SK-N-MC (cell line): ENCODE results near the gene DIO3.

Experiments used
- DNase-seq: peaks from one replicate; pipeline ENCODE4 v3.0.0-alpha.2; 2011; ENCODE audit warnings: low read depth, low spot score
- H3K27ac ChIP-seq: fragments of 200-600 bp; sonication (generic); 2 replicates; pipeline ENCODE4 v1.5.1; 2016; ENCODE audit warnings: mixed run types
- H3K36me3 ChIP-seq: fragments of 200-600 bp; sonication (generic); 2 replicates; pipeline ENCODE4 v1.6.1; 2017; ENCODE audit warnings: antibody characterized with exemption, low read length, mixed read lengths; ENCODE audit not compliant: insufficient read depth
- H3K4me3 ChIP-seq: fragments of 200-600 bp; sonication (generic); 2 replicates; pipeline ENCODE4 v1.5.1; 2016
- H3K9ac ChIP-seq: fragments of 200-600 bp; sonication (generic); 2 replicates; pipeline ENCODE4 v1.8.0; 2017; ENCODE audit warnings: mixed run types, mixed read lengths; ENCODE audit not compliant: insufficient read length
- H3K9me3 ChIP-seq: fragments of 200-600 bp; sonication (generic); 2 replicates; pipeline ENCODE4 v1.6.1; 2017; ENCODE audit warnings: low read depth, mild to moderate bottlenecking, antibody characterized with exemption, low read length, moderate library complexity, mixed read lengths
- EZH2 ChIP-seq: fragments of 200-600 bp; sonication (generic); IDR thresholded peaks from one replicate; pipeline ENCODE4 v1.6.1; 2017; ENCODE audit warnings: antibody characterized with exemption
- FOXP2 ChIP-seq: optimal IDR thresholded peaks from 2 replicates; pipeline ENCODE3; 2011; ENCODE audit warnings: mild to moderate bottlenecking, moderate library complexity; ENCODE audit not compliant: insufficient read depth; ENCODE audit errors: extremely low read length, control extremely low read depth
- POLR2AphosphoS5 ChIP-seq: IDR thresholded peaks from 2 replicates; pipeline ENCODE4 v1.6.1; 2012; ENCODE audit warnings: mild to moderate bottlenecking, low read depth, low read length, borderline replicate concordance

Gene DIO3

DNA sequence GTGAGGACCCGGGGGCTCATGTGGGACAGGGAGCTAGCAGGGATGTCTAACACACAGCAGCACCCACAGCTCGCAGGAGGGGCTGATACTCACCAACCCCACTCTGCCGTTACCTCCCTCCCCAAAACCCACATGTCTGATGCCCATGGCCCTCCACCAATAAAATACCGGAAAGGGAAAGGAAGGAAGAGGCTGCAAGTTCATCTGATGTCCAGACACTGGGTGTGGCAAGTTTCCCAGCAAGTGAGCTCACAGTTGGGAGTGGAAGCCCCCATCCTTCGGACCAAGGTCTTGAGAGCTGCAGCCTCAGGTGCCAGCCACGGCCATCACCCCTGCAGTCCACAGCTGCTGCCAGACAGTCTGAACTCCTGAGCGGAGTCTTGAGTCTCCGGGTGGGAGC lies 39.3 kb upstream of the DIO3 start:
- no peak for DNase-seq
- Histone ChIP-seq H3K9ac (no peak overlapping the region), H3K9me3 (no peaks in the 10 kb centered on the region), H3K36me3 (no peaks in the 10 kb centered on the region), H3K4me3 (no peak overlapping the region), H3K27ac (no peak overlapping the region)
- TF ChIP-seq POLR2AphosphoS5 = no peak
- TF ChIP-seq FOXP2 = no peak
- no peak for TF ChIP-seq EZH2

DNA sequence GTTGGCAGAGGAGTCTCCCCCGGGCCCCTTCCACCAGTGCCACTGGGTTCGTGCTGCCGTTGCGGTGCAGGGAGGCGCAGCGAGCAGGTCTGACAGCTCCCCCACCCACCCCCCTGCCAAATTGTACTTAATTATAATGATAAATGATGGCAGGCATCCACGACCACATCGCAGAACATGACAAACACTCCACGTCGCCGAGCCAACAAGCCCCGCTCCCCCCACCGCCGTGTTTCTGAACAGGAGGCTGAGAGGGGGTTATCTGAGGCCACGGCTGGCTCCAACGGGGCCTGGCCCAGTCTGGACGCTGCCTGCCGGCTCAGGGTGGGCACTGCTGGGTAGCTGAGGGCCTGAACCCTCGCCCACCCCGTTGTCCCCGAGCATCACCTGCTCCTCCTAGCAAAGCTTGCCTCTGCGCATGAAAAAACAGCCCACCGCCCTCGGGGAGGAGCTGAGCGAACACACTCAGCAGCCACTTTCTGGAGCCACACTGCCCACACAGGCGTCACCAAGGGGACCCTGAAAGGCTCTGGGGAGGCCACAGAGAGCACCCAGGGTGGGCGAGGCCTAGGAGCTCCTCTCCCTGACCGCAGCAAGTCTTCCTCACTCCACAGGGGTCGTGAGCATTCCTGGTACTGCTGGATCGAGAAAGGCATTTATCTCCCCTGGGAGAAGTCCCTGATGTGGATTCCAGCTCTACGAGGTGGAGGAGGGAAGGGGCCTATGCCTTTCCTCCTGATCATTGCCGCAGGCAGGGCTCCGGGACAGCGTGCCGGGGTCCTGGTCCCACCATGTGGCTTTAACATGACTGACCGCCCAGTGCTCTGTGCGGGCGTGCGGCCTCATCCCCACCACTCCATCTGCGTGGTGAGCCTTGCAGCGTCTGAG lies 35.4 kb upstream of the DIO3 start:
- no peak for TF ChIP-seq POLR2AphosphoS5
- peak; percentile 50 for TF ChIP-seq FOXP2
- H3K36me3 ChIP-seq = no peaks in the 10 kb centered on the region
- peak overlapping the region; percentile 50 for H3K4me3 ChIP-seq
- no peak overlapping the region for H3K27ac ChIP-seq
- no peaks in the 10 kb centered on the region for H3K9me3 ChIP-seq
- DNase-seq = no peak
- H3K9ac ChIP-seq = no peak overlapping the region

DNA sequence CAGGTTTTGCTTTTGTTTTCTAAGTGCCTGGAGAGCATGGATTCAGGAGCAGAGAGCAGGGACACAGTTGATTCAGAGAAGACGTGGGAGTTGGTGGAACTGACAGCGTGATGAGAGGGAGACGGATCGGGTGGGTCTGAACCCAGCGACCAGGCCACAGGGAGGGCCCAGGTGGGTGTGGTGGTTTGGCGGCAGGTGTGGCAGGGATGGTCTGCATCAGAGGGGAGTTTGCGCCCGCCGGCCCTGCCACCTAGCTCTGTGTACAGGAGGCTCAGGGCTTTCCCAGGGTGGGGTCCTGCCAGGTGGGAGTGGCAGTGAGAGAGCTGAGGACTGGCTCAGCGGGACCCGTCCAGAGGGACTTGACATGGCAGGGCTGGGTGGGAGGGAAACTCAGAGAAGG lies 33.3 kb upstream of the DIO3 start:
- Histone ChIP-seq H3K36me3 (no peaks in the 10 kb centered on the region), H3K9me3 (no peaks in the 10 kb centered on the region), H3K9ac (no peak overlapping the region), H3K27ac (no peak overlapping the region), H3K4me3 (no peak overlapping the region)
- TF ChIP-seq EZH2 (no peak), FOXP2 (no peak), POLR2AphosphoS5 (no peak)
- no peak for DNase-seq

DNA sequence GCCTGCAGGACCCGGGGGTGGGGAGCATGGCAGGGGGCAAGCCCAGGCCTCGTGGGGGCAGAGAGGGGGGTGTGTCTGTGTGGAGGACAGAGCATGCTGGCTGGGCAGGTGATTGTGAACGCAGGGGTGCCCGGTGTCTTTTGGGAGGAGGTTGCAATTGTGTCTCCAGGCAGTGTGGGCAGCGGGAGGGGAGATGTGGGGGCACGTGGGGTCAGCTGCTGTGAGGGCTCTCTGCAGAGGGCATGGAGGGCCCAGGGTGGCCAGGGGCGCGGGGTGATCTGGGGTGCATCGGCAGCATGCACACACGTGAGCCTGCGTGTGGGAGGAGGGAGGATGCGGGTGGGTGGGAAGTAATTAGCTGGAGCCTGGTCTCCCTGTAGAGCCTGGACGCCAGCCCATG lies 32.2 kb upstream of the DIO3 start:
- H3K27ac ChIP-seq = no peak overlapping the region
- H3K9ac ChIP-seq = no peak overlapping the region
- TF ChIP-seq FOXP2 (no peak), EZH2 (no peak), POLR2AphosphoS5 (no peak)
- no peaks in the 10 kb centered on the region for H3K36me3 ChIP-seq
- no peaks in the 10 kb centered on the region for H3K9me3 ChIP-seq
- no peak for DNase-seq
- no peak overlapping the region for H3K4me3 ChIP-seq

DNA sequence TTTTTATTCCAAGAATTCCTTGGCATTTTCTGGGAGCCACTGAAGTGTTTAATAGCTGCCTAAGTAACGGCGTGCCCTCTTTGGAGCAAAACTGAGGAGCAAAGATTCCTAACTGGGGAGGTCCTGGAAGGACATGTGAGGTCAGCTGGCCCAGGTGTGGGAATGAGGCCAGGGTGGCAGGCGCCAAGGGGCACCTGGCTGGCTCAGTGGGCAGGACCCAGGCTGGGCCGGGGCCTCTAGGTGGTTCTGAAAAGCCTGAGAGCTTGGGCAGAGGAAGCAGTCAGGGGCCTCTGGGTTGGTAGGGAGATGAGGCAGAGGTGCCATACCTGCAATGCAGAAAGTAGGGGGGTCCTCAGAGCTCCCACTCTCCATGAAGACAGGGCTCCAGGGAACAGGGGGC lies 27.1 kb upstream of the DIO3 start:
- DNase-seq = no peak
- Histone ChIP-seq H3K27ac (no peak overlapping the region), H3K4me3 (no peak overlapping the region), H3K9ac (no peak overlapping the region), H3K36me3 (no peaks in the 10 kb centered on the region), H3K9me3 (no peaks in the 10 kb centered on the region)
- TF ChIP-seq POLR2AphosphoS5 = no peak
- TF ChIP-seq FOXP2 = no peak
- TF ChIP-seq EZH2 = no peak

DNA sequence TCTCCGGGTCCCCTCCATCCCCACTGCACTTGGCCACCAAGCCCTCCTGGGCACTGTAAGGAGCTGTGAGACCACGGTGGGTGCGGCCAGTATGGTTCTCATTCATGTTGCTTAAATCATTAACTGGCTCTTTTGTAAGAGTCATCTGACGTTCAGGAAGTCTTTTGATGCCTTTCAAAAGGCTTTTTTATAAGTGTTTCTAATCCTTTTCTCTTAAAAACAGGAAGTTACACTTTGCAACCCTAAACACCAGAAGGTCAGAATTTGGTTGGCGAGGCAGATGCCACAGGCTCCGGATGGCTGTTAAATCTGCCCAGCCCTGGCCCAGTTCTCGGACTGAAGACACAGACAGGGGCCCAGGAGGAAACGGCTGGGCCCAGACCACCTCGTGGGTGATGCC lies 26.1 kb upstream of the DIO3 start:
- no peak for DNase-seq
- no peaks in the 10 kb centered on the region for H3K36me3 ChIP-seq
- no peaks in the 10 kb centered on the region for H3K9me3 ChIP-seq
- H3K27ac ChIP-seq = no peak overlapping the region
- no peak overlapping the region for H3K4me3 ChIP-seq
- no peak overlapping the region for H3K9ac ChIP-seq
- TF ChIP-seq EZH2 (no peak), POLR2AphosphoS5 (no peak), FOXP2 (no peak)

DNA sequence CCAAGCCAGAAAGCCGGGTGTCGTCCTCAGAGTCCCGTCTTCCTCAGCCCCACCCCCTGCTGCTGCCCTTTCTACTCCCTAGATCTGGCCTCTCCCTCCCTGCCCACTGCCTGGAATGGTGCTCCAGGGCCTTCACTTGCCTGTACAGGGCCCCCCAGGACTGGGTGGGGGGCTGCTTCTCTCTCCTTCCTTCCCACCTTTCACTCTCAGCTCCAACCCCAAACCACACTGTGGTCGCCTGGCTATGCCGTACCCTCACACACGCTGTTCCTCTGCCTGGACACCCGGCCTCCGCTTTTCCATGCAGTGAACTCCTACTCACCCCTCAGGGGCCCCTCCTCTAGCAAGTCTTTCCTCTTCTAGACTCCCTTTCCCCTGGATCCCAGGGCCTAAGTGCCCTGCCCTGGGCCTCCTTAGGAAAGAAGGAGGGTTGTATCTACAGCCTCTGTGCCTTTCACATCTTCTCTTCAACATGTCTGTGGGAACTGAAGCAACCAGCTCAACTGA lies 25.5 kb upstream of the DIO3 start:
- H3K27ac ChIP-seq = no peak overlapping the region
- no peak overlapping the region for H3K9ac ChIP-seq
- no peak overlapping the region for H3K4me3 ChIP-seq
- H3K9me3 ChIP-seq = no peaks in the 10 kb centered on the region
- no peaks in the 10 kb centered on the region for H3K36me3 ChIP-seq
- no peak for TF ChIP-seq EZH2
- no peak for TF ChIP-seq FOXP2
- TF ChIP-seq POLR2AphosphoS5 = no peak
- DNase-seq = no peak

DNA sequence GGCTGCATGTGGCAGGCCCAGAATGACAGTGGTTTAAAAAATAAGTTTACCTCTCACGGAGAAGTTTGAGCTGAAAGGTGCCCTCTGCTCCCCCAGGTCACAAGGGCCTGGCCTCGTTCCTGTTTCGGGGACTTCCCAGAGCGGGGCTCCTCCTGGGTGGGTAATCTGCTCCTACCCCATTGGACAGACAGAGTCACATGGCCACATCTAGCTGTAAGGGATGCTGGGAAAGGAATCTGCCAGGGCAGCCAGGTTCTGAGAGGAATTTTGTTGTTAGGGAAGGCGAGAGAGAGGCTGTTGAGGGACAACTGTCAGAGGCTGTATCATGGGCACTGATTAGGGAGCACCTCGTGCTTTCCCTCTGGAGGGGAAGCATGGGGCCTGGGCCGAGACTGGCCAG lies 24.0 kb upstream of the DIO3 start:
- no peak for DNase-seq
- TF ChIP-seq FOXP2 (no peak), POLR2AphosphoS5 (no peak), EZH2 (no peak)
- no peaks in the 10 kb centered on the region for H3K9me3 ChIP-seq
- no peak overlapping the region for H3K4me3 ChIP-seq
- H3K36me3 ChIP-seq = no peaks in the 10 kb centered on the region
- no peak overlapping the region for H3K9ac ChIP-seq
- no peak overlapping the region for H3K27ac ChIP-seq
